GM18951 (cell line): Measurements from ENCODE around the gene ATP7B.
"Not testable (repeated sequence)": the region's sequence is repeated elsewhere in the genome, so short reads cannot be mapped to it uniquely, and the experiment has no call there.

Source experiments
- POLR2A ChIP-seq: IDR thresholded peaks from 4 replicates; pipeline ENCODE4 v1.6.1; 2011; ENCODE audit warnings: mild to moderate bottlenecking; ENCODE audit not compliant: insufficient read length, insufficient read depth; ENCODE audit errors: extremely low read depth
- in situ Hi-C: fragments of 300-500 bp; cut with MboI; formaldehyde crosslinking; loops from one replicate; pipeline ENCODE4 v1.12.0; 2022; ENCODE audit warnings: low sequenced_read_pairs, mixed read lengths, inconsistent platforms; ENCODE audit not compliant: unreplicated experiment

The ATP7B gene

GRCh38 chr13:51910508-51910907 is 100.7 kb downstream of the ATP7B start:
- in situ Hi-C loops, result no loop called here
- TF ChIP-seq POLR2A, result no peak

GRCh38 chr13:51909265-51909664 is 102.0 kb downstream of the ATP7B start:
- in situ Hi-C loops, result not testable (repeated sequence)

GRCh38 chr13:51907040-51907732 is 104.1 kb downstream of the ATP7B start:
- in situ Hi-C loops, result no loop called here
- no peak for TF ChIP-seq POLR2A

- no peak for TF ChIP-seq POLR2A
- in situ Hi-C loops, result no loop called here
These were observed 104.7 kb downstream of the ATP7B start for GRCh38 chr13:51906581-51906980.

- in situ Hi-C loops, result no loop called here
These were observed 105.5 kb downstream of the ATP7B start for GRCh38 chr13:51905787-51906186.

GRCh38 chr13:51902776-51903175 is 108.5 kb downstream of the ATP7B start:
- in situ Hi-C loops, result no loop called here
- no peak for TF ChIP-seq POLR2A

More at GRCh38 chr13:51905787-51906186, 105.5 kb downstream of the ATP7B start:
- TF ChIP-seq POLR2A, result no peak

DNA sequence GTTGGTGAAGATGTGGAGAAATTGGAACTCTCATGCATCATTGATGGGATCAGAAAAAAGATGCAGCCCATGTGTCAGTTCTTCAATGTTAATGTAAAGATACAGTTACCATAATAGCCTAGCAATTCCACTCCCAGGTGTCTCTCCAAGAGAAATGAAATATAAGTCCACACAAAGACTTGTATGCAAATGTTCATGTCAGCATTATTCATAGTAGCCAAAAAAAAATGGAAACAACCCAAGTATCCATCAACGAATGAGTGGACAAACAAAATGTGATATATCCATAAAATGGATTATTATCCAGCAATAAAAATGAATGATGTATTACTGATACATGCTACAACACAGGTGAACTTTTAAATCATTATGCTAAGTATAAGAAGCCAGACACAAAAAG is 110.8 kb downstream of the ATP7B start:
- no peak for TF ChIP-seq POLR2A
- in situ Hi-C loops, result no loop called here

- no peak for TF ChIP-seq POLR2A
- in situ Hi-C loops, result no loop called here
These were observed 115.1 kb downstream of the ATP7B start for GRCh38 chr13:51895906-51896888.

GRCh38 chr13:51894239-51894638 is 117.0 kb downstream of the ATP7B start:
- TF ChIP-seq POLR2A, result no peak
- in situ Hi-C loops, result no loop called here

DNA sequence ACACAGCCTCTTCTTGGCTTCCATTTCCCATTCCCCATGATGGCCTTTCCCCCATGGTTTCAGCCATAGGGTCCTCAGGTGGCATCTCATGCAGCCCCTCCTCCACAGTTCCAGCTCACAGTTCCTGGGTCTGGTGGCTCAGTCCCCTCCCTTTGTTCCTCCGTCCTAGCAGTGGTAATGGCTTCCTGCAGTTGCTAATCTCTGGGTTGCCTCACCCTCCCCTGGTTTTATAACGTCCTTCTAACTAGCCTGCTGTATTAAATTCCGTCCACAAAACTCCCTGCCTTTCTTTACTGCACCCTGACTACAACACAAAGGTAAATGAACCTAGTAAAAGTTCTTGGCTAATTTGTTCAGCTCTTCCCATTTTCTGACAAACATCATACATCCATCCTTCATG is 118.6 kb downstream of the ATP7B start:
- in situ Hi-C loops, result no loop called here
- TF ChIP-seq POLR2A, result no peak

DNA sequence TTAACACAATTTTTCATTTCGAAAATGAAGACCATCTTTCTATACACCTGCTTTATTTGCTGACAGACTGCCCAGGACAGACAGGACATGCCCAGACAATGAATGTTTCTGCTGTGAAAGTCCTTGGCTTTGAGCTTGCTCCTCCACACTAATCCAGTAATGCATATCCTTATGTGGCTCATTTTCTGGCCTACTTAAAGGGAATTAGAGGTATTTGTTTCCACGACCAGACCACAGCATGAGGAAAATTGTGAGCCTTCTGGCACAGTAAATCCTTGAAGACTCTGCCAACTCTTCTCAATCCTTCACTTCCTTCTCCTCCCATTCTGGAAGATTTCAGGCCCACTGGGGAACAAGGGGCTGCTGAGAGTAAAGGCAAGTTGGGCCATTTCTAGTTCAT is 123.8 kb downstream of the ATP7B start:
- no peak for TF ChIP-seq POLR2A

DNA sequence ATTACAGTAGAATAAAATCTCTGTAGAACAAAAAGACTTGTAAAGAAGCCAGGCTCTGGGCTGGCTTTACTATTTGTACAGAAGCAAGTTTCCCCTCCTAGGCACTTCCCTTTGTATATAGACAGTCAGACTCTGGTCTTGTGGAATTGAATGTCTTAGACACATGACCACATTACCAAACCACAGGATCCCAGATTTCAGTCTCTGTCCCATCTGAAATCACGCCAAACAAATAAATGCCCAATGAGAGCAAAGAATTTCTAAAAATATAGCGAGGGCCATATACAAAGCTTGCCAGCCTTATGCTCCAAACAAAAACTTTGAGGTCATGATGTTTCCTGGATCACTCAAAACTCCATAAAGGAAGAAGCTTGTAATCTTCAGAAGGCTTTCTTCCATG is 125.6 kb downstream of the ATP7B start:
- TF ChIP-seq POLR2A, result no peak
- in situ Hi-C loops, result no loop called here

More for the DNA sequence above, 123.8 kb downstream of the ATP7B start:
- in situ Hi-C loops, result no loop called here

GRCh38 chr13:51883226-51883600 is 128.0 kb downstream of the ATP7B start:
- in situ Hi-C loops, result no loop called here
- no peak for TF ChIP-seq POLR2A
